NCI-H1930 (cell line): ENCODE data around the gene SLC39A10.
A peak's percentile ranks its signal among the peaks of the same experiment; 100 is the strongest.
"Not testable (repeated sequence)": the region's sequence is repeated elsewhere in the genome, so short reads cannot be mapped to it uniquely, and the experiment has no call there.

Source experiments
- DNase-seq, 2 experiments: peaks; one replicate each; lab custom pipeline; 2025; lab: John Stamatoyannopoulos, UW

Gene SLC39A10, protein sequence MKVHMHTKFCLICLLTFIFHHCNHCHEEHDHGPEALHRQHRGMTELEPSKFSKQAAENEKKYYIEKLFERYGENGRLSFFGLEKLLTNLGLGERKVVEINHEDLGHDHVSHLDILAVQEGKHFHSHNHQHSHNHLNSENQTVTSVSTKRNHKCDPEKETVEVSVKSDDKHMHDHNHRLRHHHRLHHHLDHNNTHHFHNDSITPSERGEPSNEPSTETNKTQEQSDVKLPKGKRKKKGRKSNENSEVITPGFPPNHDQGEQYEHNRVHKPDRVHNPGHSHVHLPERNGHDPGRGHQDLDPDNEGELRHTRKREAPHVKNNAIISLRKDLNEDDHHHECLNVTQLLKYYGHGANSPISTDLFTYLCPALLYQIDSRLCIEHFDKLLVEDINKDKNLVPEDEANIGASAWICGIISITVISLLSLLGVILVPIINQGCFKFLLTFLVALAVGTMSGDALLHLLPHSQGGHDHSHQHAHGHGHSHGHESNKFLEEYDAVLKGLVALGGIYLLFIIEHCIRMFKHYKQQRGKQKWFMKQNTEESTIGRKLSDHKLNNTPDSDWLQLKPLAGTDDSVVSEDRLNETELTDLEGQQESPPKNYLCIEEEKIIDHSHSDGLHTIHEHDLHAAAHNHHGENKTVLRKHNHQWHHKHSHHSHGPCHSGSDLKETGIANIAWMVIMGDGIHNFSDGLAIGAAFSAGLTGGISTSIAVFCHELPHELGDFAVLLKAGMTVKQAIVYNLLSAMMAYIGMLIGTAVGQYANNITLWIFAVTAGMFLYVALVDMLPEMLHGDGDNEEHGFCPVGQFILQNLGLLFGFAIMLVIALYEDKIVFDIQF

DNA sequence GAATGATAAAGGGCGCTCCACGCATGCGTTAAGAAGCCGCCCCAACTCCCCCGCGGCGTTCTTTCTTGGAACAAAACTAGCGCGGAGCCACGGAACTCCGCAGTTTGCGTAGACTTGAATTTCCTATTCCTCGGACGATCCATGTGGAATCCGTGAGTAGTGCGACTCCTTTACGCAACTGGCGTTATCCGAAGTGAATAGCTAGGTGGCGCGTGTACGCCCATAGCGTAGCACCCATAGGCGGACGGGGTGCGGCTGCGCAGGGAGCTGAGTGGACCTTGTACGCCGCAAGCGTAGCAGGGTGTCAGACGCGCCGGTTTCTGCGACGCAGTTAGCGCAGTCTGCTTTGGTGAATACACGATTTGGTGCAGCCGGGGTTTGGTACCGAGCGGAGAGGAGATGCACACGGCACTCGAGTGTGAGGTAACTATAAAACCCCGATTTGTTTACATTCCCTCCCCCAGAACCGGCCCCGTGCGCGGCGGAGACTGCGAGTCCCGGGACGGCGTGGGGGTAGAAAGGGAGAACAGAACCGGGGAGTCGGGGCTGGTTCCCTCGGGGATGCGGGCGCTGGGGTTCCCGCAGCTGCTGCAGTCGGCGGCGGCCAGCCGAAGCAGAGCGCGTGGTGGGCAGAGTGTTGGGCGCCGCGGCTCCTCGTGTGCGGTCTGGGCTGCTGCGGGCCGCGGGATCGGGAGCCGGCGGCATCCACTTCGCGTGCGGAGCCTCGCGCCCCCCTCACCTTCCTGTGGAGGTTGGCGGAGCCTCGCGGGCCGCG lies at the start of gene SLC39A10:
TSS of gene SLC39A10 (plus strand) at position 368 of the 775 bp plus-strand sequence. CDS start 22,817 bp downstream, outside the sequence.
- peak; percentile 97 for DNase-seq

DNA sequence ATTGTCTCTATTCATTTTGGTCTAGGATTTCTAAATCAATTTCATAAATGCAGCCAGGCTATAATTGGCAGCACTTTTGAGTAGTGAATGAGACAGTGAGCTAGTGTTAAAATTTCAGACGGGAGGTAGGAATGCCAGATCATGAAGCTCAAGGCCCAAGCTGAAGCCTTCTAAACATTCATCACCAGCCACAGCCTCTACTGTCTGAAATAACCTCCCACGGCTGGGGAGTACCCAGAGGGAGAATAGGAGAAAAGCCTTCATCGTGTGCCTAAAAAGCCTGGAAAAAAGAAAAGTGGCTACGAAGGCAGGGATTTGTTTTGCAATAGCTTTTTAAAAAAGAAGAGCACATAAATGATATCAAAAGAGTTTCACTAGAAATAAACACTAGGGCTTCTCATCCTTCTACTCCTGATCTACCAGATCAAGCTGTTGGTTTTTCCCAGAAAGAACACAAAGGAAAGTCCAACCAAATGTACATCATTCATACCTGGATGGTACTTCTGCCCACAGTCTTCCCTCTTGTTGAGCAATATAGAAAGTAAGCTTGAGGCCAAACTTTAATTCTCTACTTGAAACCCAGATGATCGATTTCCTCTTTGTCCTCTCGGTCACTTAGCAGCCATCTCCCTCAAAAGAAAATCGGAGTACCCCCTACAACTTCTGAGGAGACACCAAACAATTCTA lies 48.1 kb upstream of the SLC39A10 start:
- no peak for DNase-seq

DNA sequence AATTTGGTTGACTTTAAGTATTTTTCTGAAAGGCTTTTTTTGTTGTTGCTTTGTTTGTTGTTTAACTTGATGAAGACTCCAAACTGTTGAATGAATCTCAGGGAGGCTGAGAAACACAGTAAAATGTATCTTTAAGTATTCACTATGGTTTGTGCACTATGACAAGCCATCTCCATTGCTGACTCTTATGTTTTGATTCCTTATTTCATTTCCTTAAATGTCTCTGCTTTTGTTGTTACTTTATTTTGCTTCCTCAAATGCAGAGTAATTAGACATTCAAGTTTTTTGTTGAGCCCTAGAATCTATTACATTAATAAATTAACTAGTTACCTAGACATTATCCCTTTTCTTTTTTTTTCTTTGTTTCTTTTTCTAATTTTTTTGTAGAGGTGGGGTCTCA lies 46.3 kb upstream of the SLC39A10 start:
- DNase-seq, result no peak

DNA sequence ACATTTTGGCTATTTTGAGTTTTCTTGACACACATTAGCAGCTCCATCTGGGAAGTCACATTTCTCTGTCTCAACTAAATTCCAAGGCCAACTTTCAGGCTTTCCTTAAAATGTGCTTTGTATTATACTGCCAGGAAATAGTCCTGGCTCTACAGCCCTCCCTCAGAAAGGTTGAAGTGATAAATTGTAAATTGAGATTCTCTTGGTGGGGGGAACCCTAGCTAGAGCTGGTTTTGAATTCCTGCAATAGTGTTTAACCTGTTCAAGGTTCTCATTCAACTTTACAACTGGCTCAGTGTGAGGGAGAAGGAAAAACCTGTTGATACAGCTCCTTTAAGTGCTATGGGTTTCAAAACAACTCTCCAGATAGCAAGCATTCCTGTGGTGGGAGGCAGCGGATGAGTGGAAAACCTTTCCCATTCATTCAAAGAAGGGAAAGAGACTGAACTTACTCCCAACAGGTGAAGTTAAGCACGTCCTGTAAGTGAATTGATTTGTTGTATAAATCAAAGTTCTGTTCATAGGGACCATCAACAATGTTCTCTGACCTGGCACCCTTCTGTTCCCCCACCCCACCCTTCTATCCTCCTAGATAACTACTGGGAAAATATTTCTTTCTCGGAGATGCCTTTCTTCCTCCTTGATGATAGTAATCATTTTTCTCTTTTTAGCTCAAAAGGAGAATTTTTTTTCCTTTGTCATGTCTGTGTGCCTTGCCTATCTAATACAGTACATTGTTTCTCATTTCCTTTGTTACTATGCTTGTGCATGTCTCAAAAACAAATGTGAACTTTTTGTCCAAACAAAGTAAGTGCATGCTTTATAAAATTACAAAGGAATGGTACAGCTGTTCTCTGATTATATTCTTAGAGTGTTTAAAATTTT lies 44.2 kb upstream of the SLC39A10 start:
- no peak for DNase-seq

DNA sequence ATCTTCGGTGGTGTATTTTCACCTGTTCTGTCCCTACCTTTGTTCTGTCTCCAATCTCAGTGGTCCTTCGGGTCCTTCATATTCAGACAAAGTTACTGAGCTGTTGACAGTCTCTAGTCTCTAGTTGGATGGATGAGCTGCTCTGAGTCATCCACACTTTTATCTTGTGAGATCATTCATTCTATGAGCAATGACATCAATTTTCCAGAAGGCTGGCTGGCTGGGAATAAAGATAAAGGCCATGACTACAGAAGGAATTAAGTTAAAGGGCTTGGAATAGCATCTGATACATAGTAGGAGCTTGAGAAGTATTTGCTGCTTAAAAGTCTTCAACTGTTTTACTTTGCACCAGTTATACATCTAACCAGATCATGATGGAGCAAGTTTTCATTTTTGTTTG lies 43.1 kb upstream of the SLC39A10 start:
- DNase-seq, result no peak

DNA sequence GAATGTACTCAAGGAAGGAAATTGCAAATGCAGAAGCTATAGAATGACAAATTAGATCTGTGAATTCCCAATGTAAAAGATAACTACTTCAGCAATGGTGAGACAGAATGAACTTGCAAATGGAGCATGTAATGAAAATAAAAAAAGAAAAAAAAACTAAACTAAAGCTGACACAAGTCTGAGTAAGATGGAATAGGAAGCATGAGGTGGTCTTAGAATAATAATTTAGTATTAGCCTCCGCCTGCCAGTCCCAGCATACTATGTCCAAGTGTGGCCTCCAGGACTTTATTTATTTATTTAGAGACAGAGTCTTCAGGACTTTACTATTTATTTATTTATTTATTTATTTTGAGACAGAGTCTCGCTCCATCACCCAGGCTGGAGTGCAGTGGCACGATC lies 37.4 kb upstream of the SLC39A10 start:
- no peak for DNase-seq

DNA sequence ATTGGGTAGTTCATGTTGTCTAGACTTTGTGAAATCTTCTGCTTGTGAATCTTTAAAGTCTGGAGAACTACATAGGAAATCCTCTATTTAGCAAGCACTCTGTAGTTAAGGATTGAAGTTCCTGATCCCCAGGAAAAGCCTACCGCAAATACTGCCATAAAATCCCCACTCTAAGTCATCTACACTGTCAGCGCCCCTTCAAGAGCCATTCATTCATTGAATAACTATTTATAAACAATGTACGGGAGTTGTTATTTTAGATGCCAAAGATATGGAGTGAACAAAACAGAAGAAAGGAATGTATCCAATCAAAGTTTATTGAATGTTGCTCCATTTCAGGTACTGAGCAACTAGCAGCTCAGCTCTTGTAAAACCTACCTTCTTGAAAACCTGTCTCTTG lies 36.5 kb upstream of the SLC39A10 start:
- no peak for DNase-seq

DNA sequence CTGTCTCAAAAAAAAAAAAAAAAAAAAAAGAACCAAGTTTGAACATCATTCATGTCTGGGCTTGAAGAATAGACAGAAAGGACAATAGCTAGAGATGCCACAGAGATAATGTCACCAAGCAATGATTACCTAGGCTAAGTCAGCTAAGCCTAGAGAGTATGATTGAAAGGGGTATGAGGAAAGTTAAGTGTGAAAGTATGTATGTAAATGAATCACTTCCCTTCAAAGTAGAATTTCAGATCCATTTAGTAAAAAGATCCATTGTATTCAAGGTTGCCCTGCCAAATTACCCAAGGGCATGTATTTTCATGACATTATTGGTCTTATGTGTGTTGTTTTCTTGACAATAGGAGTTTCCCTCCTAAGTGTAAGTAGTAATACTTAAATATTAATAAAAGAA lies 34.1 kb upstream of the SLC39A10 start:
- DNase-seq, result no peak

DNA sequence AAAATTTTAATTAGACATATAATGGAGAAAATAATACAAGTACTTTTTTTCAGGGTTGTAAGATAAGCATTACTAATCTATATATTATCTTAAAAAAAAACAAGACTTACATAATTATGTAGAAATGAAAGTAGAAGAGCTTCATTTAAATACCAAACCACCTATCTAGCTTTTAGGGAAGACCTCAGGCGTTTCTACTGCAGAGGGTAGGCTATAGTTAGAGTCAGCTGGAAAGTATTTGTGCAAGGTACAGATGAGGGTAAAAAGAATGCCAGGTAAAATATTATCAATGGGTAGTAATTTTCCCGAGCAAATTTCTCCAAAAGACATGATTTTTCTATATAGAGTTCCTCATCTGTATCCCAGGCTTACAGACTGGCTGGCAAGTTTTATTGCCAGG lies 30.5 kb upstream of the SLC39A10 start:
- DNase-seq, result no peak

DNA sequence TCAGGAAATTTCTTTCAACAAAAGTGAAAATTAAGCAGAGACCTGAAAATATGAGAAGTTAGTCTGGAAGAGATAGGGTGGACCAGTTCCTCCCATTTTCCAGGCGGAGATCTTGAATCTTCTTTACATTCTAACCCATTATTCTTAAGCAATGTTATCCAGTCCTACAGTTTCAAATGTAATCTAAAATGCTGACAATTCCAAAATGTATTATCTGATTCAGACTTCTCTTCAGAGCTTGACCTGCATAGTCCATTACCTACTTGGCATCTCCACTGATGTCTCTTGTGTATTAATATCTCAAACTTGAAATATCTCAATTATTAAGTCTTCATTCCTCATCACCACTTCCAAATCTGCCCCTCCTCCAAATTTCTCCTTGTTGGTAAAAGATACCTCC lies 28.4 kb upstream of the SLC39A10 start:
- DNase-seq, result no peak

DNA sequence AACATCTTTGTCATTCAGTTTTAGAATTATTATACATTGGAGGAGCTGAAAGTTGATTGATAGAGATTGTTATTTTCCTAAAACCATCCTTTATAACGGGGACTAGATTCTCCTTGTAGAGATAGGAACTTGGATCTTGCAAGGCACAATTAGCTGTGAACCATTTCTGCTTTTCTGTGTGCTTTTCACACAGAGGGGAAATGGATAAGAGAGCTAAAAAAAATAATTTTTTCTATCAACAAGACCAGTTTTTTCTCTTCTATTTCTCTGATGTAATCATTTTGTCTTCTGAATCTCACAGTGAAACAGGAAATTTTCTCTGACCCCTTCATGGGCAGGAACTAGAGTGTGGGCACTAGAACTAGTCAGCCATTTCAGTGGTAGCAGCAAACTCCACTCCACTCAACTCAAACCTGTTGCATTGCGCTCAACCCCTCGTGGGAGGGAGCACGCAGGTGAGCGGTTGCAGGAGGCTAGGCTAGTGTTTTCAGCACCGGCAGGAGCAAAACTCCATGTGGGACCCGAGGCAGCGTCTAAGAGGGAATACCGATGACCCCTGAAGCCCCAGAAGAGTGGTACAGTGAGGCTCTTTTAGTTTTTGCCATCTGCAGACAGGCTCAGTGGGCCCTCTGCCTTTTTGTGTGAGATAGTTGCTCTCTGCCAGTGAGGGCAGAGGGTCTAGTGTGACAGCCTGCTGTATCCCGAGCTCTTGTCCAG lies 24.0 kb upstream of the SLC39A10 start:
- DNase-seq, result no peak

DNA sequence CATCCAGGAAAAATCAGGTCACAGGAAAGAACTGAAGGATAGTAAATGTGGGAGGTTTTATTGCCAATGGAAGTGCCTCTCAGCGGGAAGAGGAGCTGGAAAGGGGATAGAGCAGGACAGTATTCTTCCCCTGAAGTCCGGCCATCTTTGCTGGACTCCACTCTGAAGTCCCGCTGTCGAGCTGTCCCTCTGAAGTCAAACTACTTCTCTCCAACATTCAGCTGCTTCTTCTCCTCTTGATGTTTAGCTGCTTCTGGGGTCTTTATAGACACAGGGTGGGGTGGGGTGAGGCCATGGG lies 23.5 kb upstream of the SLC39A10 start:
- DNase-seq, result no peak

DNA sequence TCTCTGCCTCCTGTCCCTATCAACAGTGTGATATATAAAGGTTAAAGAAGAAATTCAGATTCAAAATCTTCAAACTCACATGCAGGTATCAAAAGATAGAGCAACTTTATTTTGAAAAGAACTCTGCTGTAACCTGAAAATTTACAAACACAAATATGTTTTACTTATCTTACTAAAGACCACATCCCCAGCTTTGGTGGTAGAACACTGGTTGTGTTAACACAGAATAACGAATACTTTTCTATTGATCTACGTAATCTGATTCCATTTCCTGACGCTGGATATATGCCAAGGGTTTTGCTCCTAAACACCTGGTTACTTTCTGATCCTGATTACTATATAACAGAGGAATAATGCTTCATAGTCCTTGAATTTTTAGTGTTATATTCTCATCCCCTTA lies 23.1 kb upstream of the SLC39A10 start:
- DNase-seq, result no peak

DNA sequence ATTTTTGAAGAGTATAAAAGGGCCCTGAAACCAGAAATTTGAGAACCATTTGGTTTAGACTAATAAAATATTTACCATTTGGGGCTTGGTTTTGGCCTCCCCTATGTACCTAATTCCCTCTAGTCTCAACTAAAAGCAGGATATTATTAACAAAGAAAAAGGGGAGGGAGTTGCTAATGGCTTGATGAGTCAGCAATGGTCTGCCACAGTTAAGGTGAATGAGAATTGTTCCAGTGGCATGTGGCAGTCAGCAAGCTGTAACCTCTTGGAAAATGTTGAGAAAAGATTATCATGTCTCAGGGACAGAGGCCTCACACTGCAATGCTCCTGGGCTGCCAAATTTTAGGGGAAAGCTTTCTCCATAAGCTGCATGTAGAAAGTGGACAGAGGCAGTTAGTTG lies 20.1 kb upstream of the SLC39A10 start:
- no peak for DNase-seq

DNA sequence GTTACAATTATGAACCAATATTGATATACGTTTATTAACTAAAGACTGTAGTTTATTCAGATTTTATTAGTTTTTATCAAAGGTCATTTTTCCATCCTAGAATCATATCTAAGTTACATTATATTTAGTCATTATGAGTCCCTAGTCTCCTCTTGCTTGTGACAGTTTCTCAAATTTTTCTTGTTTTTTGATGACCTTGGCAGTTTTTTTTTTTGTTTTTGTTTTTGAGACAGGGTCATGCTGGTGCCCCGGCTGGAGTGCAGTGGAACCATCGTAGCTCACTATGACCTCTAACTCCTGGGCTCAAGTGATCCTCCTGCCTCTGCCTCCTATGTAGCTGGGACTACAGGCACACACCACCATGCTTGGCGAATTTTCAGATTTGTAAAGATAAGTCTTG lies 18.3 kb upstream of the SLC39A10 start:
- DNase-seq, result no peak

DNA sequence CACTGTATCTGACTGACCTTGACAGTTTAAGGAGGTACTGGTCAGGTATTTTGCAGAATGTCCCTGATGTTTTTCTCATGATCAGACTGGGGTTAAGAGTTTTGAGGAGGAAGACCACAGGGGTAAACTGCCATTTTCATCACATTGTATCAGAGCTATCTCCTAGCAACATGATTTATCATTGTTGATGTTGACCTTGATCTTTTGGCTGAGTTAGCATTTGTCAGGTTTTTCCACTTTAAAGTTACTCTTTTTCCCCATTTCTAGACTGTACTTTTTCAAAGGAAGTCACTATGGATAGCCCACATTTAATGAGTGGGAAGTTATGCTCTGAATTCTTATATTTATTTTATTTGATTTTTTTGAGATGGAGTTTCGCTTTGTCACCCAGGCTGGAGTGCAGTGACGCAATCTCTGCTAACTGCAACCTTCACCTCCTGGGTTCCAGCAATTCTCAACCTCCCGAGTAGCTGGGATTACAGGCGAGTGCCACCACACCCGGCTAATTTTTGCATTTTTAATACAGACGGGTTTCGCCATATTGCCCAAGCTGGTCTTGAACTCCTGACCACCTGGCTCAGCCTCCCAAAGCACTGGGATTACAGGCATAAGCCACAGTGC lies 17.7 kb upstream of the SLC39A10 start:
- DNase-seq, result no peak

DNA sequence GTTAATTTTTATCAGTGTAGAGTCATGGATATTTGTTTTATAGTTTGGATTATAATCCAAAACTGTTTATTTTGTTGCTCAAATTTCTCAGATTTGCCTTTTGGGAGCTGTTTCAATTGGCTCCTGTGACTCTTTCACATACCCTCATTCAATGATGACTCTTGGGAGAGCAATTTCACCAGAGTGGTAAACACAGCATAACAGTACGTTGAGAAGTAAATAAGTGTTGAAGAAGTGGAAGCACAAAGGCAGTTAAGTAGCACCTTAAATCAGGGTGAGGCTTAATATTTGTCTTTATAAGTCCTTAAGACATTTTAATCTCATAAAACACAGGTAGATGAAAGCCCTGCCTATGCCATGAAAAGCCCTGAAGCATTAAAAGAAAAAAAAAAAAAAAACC lies 17.1 kb upstream of the SLC39A10 start:
- DNase-seq, result no peak

DNA sequence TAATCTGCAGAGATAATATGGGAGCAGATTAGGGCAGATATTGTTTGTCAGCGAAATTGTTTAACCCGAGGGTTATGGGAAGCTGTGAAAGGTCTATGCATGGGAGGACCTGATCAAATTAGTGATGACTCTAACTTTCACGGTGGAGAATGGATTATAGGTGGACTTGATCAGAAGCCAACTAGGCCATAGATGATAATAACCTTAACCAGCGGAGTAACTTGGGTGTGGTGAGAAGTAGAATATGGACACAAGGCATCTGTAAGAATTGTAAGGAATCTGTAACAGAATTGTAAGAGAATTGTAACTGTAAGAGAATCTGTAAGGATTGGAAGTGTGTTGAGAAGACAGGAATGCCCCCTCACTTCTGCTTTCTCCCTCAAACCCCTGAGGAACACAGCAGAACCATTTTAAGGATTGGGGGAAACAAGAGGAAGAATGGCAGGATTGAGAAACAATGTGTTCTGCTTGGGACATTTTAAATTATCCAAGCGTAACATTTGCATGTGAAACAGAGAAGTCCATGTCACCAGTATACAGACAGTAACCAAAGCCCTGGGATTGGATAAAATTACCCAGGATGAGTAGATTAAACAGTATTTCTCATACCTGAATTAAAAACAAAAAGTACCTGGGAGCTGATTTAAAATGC lies 14.9 kb upstream of the SLC39A10 start:
- DNase-seq, result no peak

DNA sequence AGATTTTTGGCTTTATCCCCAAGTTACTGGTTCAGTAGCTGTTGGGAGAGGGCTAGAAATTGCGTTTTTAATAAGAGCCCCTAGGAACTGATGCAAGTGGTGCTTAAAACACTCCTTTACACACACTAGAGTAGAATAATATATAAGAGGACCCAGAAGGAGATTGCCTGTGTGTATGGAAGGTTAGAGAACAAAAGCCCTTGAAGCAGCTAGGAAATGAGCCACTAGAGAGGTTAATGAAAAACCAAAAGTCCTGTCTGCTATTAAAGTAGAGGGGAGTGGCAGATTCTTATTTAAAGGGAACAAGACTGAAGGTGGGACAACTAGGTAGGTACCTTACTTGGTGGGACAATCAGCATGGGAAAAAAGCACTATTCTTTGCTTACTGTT lies 14.4 kb upstream of the SLC39A10 start:
- no peak for DNase-seq

DNA sequence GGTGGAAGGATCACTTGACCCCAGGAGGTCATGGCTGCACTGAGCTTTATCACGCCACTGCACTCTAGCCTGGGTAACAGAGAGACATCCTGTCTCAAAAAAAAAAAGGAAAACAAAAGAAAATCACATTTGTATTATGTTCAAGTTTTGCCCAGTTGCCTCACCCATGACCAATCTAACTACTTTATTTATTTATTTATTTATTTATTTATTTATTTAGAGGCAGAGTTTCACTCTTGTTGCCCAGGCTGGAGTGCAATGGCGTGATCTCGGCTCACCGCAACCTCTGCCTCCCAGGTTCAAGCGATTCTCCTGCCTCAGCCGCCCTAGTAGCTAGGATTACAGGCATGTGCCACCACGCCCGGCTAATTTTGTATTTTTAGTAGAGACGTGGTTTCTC lies 12.3 kb upstream of the SLC39A10 start:
- not testable (repeated sequence) for DNase-seq
